Upper lobe of left lung (tissue), 4 donors: ENCODE results near the gene PDRG1.

ENCODE experiments used
- EP300 ChIP-seq, 4 donors: sonication (generic); formaldehyde crosslinking; IDR thresholded peaks; one replicate each; pipeline ENCODE4 v1.5.1; 2017; ENCODE audit warnings: antibody characterized with exemption in 4 of 4, control low read depth in 2 of 4
- POLR2A ChIP-seq, 4 donors: fragments of 450-650 bp; IDR thresholded peaks; one replicate each; pipeline ENCODE4 v1.5.1; 2016 to 2017; ENCODE audit warnings: antibody characterized with exemption in 4 of 4, mild to moderate bottlenecking in 2 of 4
- POLR2AphosphoS5 ChIP-seq, 2 donors: sonication (generic); formaldehyde crosslinking; IDR thresholded peaks; one replicate each; pipeline ENCODE4 v1.5.1; 2017; ENCODE audit warnings: antibody characterized with exemption in 2 of 2
- TF ChIP-seq, protein P1 (sequence below), 6 experiments: fragments of 450-650 bp in 4 of 6; fragments of 200-600 bp in 2 of 6; sonication (generic) in 2 of 6; IDR thresholded peaks; one replicate each; pipeline ENCODE4 v1.5.1; 2016 to 2019; ENCODE audit warnings: antibody characterized with exemption in 6 of 6

GRCh38 chr20:31939661-31940060 is 12.2 kb downstream of the PDRG1 start:
- TF ChIP-seq POLR2AphosphoS5 (IDR thresholded peaks at IDR 0.05) (no peak), POLR2A (IDR thresholded peaks at IDR 0.05) (no peak), EP300 (IDR thresholded peaks at IDR 0.05) (no peak)
- TF ChIP-seq, protein P1, sequence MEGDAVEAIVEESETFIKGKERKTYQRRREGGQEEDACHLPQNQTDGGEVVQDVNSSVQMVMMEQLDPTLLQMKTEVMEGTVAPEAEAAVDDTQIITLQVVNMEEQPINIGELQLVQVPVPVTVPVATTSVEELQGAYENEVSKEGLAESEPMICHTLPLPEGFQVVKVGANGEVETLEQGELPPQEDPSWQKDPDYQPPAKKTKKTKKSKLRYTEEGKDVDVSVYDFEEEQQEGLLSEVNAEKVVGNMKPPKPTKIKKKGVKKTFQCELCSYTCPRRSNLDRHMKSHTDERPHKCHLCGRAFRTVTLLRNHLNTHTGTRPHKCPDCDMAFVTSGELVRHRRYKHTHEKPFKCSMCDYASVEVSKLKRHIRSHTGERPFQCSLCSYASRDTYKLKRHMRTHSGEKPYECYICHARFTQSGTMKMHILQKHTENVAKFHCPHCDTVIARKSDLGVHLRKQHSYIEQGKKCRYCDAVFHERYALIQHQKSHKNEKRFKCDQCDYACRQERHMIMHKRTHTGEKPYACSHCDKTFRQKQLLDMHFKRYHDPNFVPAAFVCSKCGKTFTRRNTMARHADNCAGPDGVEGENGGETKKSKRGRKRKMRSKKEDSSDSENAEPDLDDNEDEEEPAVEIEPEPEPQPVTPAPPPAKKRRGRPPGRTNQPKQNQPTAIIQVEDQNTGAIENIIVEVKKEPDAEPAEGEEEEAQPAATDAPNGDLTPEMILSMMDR (IDR thresholded peaks at IDR 0.05) = no peak
